ENCODE measurements around the gene KCNA1.

The KCNA1 gene

GRCh38 chr12:4962539-4963486 is 53.1 kb downstream of the KCNA1 start:
- no peak for DNase-seq
